Measurements from ENCODE around the gene PANK4.

DNA sequence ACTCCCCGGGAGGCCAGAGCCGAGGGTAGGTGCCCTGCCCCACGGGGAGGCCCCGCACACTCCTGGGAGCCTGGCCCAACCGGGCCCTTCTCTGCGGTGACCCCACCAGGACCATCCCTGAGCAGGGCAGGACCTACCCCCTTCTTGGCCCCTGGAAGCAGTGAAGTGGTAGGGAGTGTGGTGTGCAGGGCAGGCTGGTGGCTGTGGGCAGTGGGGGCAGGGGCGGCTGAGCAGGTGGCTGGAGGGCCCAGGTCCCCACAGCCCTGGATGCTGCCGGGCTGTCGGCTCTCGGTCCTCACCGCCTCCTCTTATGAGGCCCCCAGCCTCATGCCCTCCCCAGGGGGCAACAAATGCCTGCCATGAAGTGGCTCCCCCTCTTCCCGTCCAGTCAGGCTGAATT, 30.9 kb downstream of the PANK4 start:
- TF ChIP-seq POLR2A (IDR thresholded peaks at IDR 0.05) (no peak), POLR2AphosphoS5 (IDR thresholded peaks at IDR 0.05) (no peak)
- TF ChIP-seq, protein P1, sequence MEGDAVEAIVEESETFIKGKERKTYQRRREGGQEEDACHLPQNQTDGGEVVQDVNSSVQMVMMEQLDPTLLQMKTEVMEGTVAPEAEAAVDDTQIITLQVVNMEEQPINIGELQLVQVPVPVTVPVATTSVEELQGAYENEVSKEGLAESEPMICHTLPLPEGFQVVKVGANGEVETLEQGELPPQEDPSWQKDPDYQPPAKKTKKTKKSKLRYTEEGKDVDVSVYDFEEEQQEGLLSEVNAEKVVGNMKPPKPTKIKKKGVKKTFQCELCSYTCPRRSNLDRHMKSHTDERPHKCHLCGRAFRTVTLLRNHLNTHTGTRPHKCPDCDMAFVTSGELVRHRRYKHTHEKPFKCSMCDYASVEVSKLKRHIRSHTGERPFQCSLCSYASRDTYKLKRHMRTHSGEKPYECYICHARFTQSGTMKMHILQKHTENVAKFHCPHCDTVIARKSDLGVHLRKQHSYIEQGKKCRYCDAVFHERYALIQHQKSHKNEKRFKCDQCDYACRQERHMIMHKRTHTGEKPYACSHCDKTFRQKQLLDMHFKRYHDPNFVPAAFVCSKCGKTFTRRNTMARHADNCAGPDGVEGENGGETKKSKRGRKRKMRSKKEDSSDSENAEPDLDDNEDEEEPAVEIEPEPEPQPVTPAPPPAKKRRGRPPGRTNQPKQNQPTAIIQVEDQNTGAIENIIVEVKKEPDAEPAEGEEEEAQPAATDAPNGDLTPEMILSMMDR (IDR thresholded peaks at IDR 0.05), result no peak
